GM13976 (cell line): ENCODE results near the gene GLIS1.

Source experiments
- DNase-seq: peaks from one replicate; pipeline ENCODE4 v3.0.0; 2012; ENCODE audit warnings: low spot score
- in situ Hi-C: fragments of 300-500 bp; cut with MboI; formaldehyde crosslinking; loops from one replicate; pipeline ENCODE4 v1.12.0; 2022; ENCODE audit warnings: low sequenced_read_pairs, mixed read lengths, inconsistent platforms; ENCODE audit not compliant: unreplicated experiment
- TF ChIP-seq, protein P1 (sequence below): IDR thresholded peaks from 2 replicates; pipeline ENCODE4 v1.5.1; 2012; ENCODE audit warnings: borderline replicate concordance, mild to moderate bottlenecking; ENCODE audit not compliant: insufficient read depth; ENCODE audit errors: extremely low read depth, missing control alignments, control extremely low read depth

Gene GLIS1

GRCh38 chr1:53500204-53501064 is 238.5 kb downstream of the GLIS1 start:
- TF ChIP-seq, protein P1, sequence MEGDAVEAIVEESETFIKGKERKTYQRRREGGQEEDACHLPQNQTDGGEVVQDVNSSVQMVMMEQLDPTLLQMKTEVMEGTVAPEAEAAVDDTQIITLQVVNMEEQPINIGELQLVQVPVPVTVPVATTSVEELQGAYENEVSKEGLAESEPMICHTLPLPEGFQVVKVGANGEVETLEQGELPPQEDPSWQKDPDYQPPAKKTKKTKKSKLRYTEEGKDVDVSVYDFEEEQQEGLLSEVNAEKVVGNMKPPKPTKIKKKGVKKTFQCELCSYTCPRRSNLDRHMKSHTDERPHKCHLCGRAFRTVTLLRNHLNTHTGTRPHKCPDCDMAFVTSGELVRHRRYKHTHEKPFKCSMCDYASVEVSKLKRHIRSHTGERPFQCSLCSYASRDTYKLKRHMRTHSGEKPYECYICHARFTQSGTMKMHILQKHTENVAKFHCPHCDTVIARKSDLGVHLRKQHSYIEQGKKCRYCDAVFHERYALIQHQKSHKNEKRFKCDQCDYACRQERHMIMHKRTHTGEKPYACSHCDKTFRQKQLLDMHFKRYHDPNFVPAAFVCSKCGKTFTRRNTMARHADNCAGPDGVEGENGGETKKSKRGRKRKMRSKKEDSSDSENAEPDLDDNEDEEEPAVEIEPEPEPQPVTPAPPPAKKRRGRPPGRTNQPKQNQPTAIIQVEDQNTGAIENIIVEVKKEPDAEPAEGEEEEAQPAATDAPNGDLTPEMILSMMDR, result no peak

GRCh38 chr1:53499257-53500203 is 239.4 kb downstream of the GLIS1 start:
- no peak for DNase-seq
- TF ChIP-seq, protein P1, result no peak
- in situ Hi-C loops, result loop anchor here (25.0 kb wide), 1 partner anchor 188 kb away; no protein-coding TSS in a partner anchor

More at GRCh38 chr1:53500204-53501064, 238.5 kb downstream of the GLIS1 start:
- no peak for DNase-seq
- in situ Hi-C loops, result no loop called here

GRCh38 chr1:53498555-53499131 is 240.3 kb downstream of the GLIS1 start:
- TF ChIP-seq, protein P1, result no peak
- DNase-seq, result no peak
- in situ Hi-C loops, result loop anchor here (25.0 kb wide), 1 partner anchor 189 kb away; no protein-coding TSS in a partner anchor

- in situ Hi-C loops, result loop anchor here (25.0 kb wide), 1 partner anchor 192 kb away; no protein-coding TSS in a partner anchor
- TF ChIP-seq, protein P1, result no peak
- no peak for DNase-seq
These were observed 243.2 kb downstream of the GLIS1 start for GRCh38 chr1:53495633-53496345.

- DNase-seq, result no peak
- TF ChIP-seq, protein P1, result no peak
- in situ Hi-C loops, result loop anchor here (25.0 kb wide), 1 partner anchor 197 kb away; no protein-coding TSS in a partner anchor
These were observed 248.6 kb downstream of the GLIS1 start for GRCh38 chr1:53490351-53490750.
